ENCODE results near the gene DCTN2. TPM values are rescaled to one million over a fixed set of nuclear protein-coding genes. Genes with fewer than 3 reads are reported as not detected.
"Not testable (repeated sequence)": the region's sequence is repeated elsewhere in the genome, so short reads cannot be mapped to it uniquely, and the experiment has no call there.

The DCTN2 gene
- total RNA-seq, 1 donor: 140 TPM

- no peak for TF ChIP-seq CTCF (IDR thresholded peaks at IDR 0.05; ENCODE audit: insufficient read depth, low read length)
- H3K4me3 ChIP-seq (ENCODE audit: low read depth, low read length): no peak overlapping the region
- DNase-seq (ENCODE audit: low read depth): no peak
Measured at GRCh38 chr12:57511161-57511560, 35.8 kb downstream of the DCTN2 start.

GRCh38 chr12:57507796-57508195, 39.2 kb downstream of the DCTN2 start:
- H3K4me3 ChIP-seq (ENCODE audit: low read depth, low read length); DNase-seq (ENCODE audit: low read depth): not testable (repeated sequence)

- H3K4me3 ChIP-seq (ENCODE audit: low read depth, low read length); DNase-seq (ENCODE audit: low read depth): not testable (repeated sequence)
Measured at GRCh38 chr12:57506541-57506940, 40.5 kb downstream of the DCTN2 start.

GRCh38 chr12:57502311-57502969, 44.6 kb downstream of the DCTN2 start:
- H3K4me3 ChIP-seq (ENCODE audit: low read depth, low read length); DNase-seq (ENCODE audit: low read depth): not testable (repeated sequence)

- H3K4me3 ChIP-seq (ENCODE audit: low read depth, low read length): no peak overlapping the region
- TF ChIP-seq CTCF (IDR thresholded peaks at IDR 0.05; ENCODE audit: insufficient read depth, low read length): no peak
- DNase-seq (ENCODE audit: low read depth): no peak
Measured at GRCh38 chr12:57500213-57500612, 46.8 kb downstream of the DCTN2 start.

- DNase-seq (ENCODE audit: low read depth): no peak
- no peak overlapping the region for H3K4me3 ChIP-seq (ENCODE audit: low read depth, low read length)
- TF ChIP-seq CTCF (IDR thresholded peaks at IDR 0.05; ENCODE audit: insufficient read depth, low read length): no peak
Measured at GRCh38 chr12:57498571-57498970, 48.4 kb downstream of the DCTN2 start.

- H3K4me3 ChIP-seq (ENCODE audit: low read depth, low read length): no peak overlapping the region
- DNase-seq (ENCODE audit: low read depth): no peak
- no peak for TF ChIP-seq CTCF (IDR thresholded peaks at IDR 0.05; ENCODE audit: insufficient read depth, low read length)
Measured at GRCh38 chr12:57498132-57498502, 48.9 kb downstream of the DCTN2 start.

GRCh38 chr12:57497223-57498131, 49.5 kb downstream of the DCTN2 start:
- TF ChIP-seq CTCF (IDR thresholded peaks at IDR 0.05; ENCODE audit: insufficient read depth, low read length): no peak
- DNase-seq (ENCODE audit: low read depth): no peak
- H3K4me3 ChIP-seq (ENCODE audit: low read depth, low read length): no peak overlapping the region

All from fibroblast of the aortic adventitia (primary cell).